Small intestine (tissue), 7 donors: Measurements from ENCODE around the gene TNS1. TPM values are rescaled to one million over a fixed set of nuclear protein-coding genes. Genes with fewer than 3 reads are reported as not detected.

ENCODE experiments used
- DNase-seq, 2 donors: peaks; one replicate each; pipeline versions ENCODE4 v3.0.0 to v3.0.0-alpha.2; 2013
- FAIRE-seq: peaks from 2 replicates; lab custom pipeline; 2012; peaks lifted over from hg19 to GRCh38; lab: Jason Lieb, UNC
- H3K27ac ChIP-seq, 3 donors: one replicate each; pipeline ENCODE4 v1.5.1; 2013; ENCODE audit warnings: low read length in 2 of 3, mild to moderate bottlenecking in 2 of 3, control low read depth in 1 of 3, inconsistent platforms in 1 of 3, low read depth in 1 of 3, moderate library complexity in 1 of 3
- H3K27me3 ChIP-seq, 3 donors: one replicate each; pipeline ENCODE4 v1.6.1; 2013; ENCODE audit warnings: low read length in 3 of 3, inconsistent platforms in 1 of 3; ENCODE audit not compliant: control insufficient read depth in 3 of 3, insufficient read depth in 3 of 3
- H3K36me3 ChIP-seq, 3 donors: one replicate each; pipeline ENCODE4 v1.6.1; 2013; ENCODE audit warnings: low read length in 3 of 3, inconsistent platforms in 1 of 3, low read depth in 1 of 3, mild to moderate bottlenecking in 1 of 3, moderate library complexity in 1 of 3; ENCODE audit not compliant: control insufficient read depth in 3 of 3, insufficient read depth in 2 of 3
- H3K4me1 ChIP-seq, 3 donors: one replicate each; pipeline ENCODE4 v1.6.1; 2013; ENCODE audit warnings: low read length in 2 of 3, inconsistent platforms in 1 of 3, low read depth in 1 of 3, mild to moderate bottlenecking in 1 of 3, moderate library complexity in 1 of 3; ENCODE audit not compliant: control insufficient read depth in 3 of 3, insufficient read depth in 2 of 3
- H3K4me3 ChIP-seq, 3 donors: one replicate each; pipeline ENCODE4 v1.5.1; 2013; ENCODE audit warnings: low read length in 3 of 3, control low read depth in 1 of 3, inconsistent platforms in 1 of 3, low read depth in 1 of 3, mild to moderate bottlenecking in 1 of 3, moderate library complexity in 1 of 3
- H3K9me3 ChIP-seq, 2 donors: one replicate each; pipeline ENCODE4 v1.6.1; 2013; ENCODE audit warnings: low read depth in 1 of 2, low read length in 1 of 2; ENCODE audit not compliant: control insufficient read depth in 2 of 2, insufficient read depth in 1 of 2
- WGBS, 3 donors: extraction: QIAGEN DNeasy Blood & Tissue Kit; methylation state at CpG; one replicate each; pipeline ENCODE4 v1.1.7; 2013; 5-methylcytosine and 5-hydroxymethylcytosine counted together
- polyA plus RNA-seq, 4 donors: library from polyadenylated mRNA; stranded (reverse) in 3 of 4; unstranded in 1 of 4; fragments of 200-250 nt in 3 of 4; fragments of 120-200 nt in 1 of 4; gene quantifications; one replicate each; pipeline versions ENCODE4 v1.2.1 to v1.2.3, GENCODE V29; 2013
- donor health status: healthy with polysubstance abuse.
- donor health status: control.
- donor health status: control.
- donor health status: Bipolar disorder and iron deficiency.
- donor health status: healthy.

TNS1 gene
- polyA plus RNA-seq, 4 donors = 1.3 to 52.1 (median 9.8) TPM

DNA sequence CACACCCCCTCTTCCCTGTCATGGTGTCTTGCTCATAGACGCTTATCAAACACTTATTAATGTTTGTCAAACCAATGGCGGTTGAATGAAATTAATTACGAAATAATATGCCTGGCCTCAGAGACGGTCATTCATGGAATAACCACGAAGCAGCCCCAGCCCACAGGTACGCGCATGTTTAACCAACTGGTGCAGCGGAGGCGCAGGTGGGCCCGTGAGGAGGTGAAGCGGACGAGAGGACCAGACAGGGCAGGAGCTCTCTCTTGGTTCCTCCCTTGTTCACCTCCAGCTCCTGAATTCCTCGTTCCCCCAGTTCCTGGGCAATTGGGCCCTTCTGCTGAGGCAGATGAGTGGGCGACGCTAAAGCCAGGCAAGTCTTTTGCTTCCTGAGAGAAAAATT is 169.8 kb downstream of the TNS1 start:
- FAIRE-seq = no peak
- H3K27me3 ChIP-seq = no peaks in the 10 kb centered on the region
- WGBS, 3 donors = 84 to 92% (median 87%) methylated on average over 15 of the region's 15 CpGs

DNA sequence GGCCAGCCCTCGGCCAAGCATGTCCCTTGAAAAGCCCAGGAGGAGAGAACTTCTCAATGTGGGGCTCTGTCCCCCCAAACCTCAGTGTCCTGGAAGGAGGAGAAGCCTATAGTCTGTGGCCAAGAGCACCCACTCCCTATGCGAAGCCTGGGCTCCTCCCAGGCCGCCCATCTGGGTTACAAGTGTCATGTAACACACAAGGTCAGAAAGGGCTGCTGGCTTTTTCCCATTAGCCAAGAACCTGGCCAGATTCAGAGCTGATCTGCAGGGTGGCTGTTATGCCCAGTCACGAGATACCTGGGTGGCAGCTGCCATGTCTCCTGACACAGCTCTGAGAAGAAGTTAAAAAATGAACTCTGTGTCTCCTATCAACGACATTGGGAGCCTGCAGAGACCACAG is 170.7 kb downstream of the TNS1 start:
- WGBS, 3 donors = 73 to 79% (median 78%) methylated on average over 5 of the region's 5 CpGs
- DNase-seq (no peak), FAIRE-seq (no peak)
- Histone ChIP-seq H3K4me1 (peaks cover 0 to 11% (median 0%) of the 10 kb centered on the region in 3 donors), H3K27ac (peak overlapping the region in 1 of 3 donors; percentile 2), H3K36me3 (peaks cover 0 to 65% (median 4%) of the 10 kb centered on the region in 3 donors), H3K9me3 (no peaks in the 10 kb centered on the region), H3K27me3 (no peaks in the 10 kb centered on the region), H3K4me3 (no peak overlapping the region)

More for the DNA sequence above, 169.8 kb downstream of the TNS1 start:
- H3K9me3 ChIP-seq = no peaks in the 10 kb centered on the region
- no peak overlapping the region for H3K27ac ChIP-seq
- DNase-seq = no peak
- peaks cover 0 to 11% (median 0%) of the 10 kb centered on the region in 3 donors for H3K4me1 ChIP-seq
- H3K4me3 ChIP-seq = no peak overlapping the region
- H3K36me3 ChIP-seq = peaks cover 0 to 58% (median 4%) of the 10 kb centered on the region in 3 donors

DNA sequence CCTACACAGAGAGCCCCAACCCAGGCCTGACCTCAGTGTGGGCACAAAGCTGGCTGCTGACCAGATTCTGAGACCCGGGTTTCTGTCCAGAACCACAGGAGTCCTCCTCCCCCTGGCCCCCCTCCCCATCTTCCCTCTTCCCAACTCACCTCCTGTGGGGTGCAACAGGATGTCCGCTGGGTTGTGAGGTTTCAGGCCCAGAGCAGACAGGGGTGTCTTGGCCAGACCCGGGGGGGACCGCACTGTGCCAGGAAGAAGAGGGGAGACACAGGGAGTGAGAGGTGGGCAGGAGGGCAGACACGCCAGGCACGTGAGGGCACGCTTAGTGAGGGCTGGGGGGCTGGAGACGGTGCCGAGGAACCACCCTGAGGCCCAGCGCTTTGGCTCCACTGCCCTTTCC is 171.5 kb downstream of the TNS1 start:
- peaks cover 0 to 62% (median 4%) of the 10 kb centered on the region in 3 donors for H3K36me3 ChIP-seq
- no peak overlapping the region for H3K4me3 ChIP-seq
- FAIRE-seq = no peak
- no peak overlapping the region for H3K27ac ChIP-seq
- peaks cover 0 to 5% (median 0%) of the 10 kb centered on the region in 3 donors for H3K4me1 ChIP-seq
- H3K9me3 ChIP-seq = no peaks in the 10 kb centered on the region
- WGBS, 3 donors = 84 to 93% (median 86%) methylated on average over 10 of the region's 10 CpGs
- DNase-seq = no peak
- no peaks in the 10 kb centered on the region for H3K27me3 ChIP-seq

DNA sequence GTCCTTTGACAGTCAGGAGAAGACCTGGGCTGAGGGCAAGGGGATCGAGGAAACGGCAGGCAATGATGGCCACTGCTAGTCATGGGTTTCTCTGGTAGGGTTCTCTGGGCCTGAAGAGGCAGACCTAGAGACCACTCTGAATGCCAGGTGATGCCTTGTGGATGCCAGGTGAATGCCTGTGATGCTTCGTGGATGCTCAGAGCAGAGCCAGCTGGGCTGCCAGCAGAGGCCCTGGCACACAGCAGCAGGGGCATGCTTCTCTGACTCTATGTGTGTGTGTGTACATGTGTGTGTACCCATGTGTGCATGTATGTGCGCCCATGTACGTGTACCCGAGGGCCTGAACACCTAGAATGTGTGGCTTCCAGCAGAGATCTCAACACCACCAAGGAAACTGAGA is 172.0 kb downstream of the TNS1 start:
- peaks cover 0 to 5% (median 0%) of the 10 kb centered on the region in 3 donors for H3K4me1 ChIP-seq
- no peak overlapping the region for H3K27ac ChIP-seq
- peaks cover 0 to 60% (median 4%) of the 10 kb centered on the region in 3 donors for H3K36me3 ChIP-seq
- no peaks in the 10 kb centered on the region for H3K9me3 ChIP-seq
- FAIRE-seq (no peak), DNase-seq (no peak)
- H3K4me3 ChIP-seq = no peak overlapping the region
- no peaks in the 10 kb centered on the region for H3K27me3 ChIP-seq
- 75 to 86% (median 76%) methylated on average over 6 of the region's 6 CpGs for WGBS, 3 donors

DNA sequence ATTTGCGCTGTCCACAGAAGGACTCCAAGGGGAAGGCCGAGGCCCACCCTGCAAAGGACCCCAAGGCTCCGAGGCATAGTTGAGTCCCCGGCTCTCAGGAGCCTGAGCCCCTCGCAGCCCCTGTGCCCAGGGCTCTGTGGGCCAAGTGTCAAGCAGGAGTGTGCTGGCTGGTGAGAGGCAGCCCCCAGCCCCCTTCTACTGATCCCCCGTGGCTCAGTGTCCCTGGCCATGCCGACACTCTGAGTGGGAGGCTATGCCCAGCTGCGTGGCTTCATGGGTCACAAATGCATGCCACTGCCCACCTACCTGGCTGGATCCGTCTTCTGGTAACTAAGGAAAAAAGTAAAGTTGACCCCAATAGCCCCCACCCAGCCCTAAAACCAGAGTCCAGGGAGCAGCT is 172.7 kb downstream of the TNS1 start:
- H3K4me3 ChIP-seq = no peak overlapping the region
- H3K4me1 ChIP-seq = peaks cover 0 to 5% (median 0%) of the 10 kb centered on the region in 3 donors
- DNase-seq (no peak), FAIRE-seq (no peak)
- H3K27me3 ChIP-seq = no peaks in the 10 kb centered on the region
- H3K27ac ChIP-seq = no peak overlapping the region
- H3K36me3 ChIP-seq = peaks cover 0 to 60% (median 4%) of the 10 kb centered on the region in 3 donors
- 85 to 91% (median 90%) methylated on average over 9 of the region's 9 CpGs for WGBS, 3 donors
- no peaks in the 10 kb centered on the region for H3K9me3 ChIP-seq

DNA sequence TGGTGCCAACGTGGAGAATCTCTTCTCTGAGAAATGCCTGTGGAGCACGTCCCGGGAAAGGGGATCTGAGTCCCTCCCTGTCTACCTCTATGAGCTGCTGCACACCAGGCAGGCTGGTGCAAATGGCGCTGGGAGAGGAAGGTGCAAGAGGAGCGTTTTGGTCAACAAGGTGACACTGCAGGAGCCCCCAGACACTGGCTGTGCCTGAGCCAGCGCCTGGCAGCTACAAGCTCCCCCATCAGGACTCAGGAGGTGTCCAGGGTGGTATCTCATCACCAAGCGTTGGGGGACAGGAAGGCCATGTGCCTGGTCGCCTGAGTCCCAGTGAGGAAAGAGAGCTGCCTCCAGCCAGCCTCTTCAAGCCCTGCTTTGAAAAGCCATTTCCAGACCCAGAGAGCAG is 173.4 kb downstream of the TNS1 start:
- no peak for DNase-seq
- H3K4me3 ChIP-seq = no peak overlapping the region
- FAIRE-seq = no peak
- no peaks in the 10 kb centered on the region for H3K27me3 ChIP-seq
- H3K9me3 ChIP-seq = no peaks in the 10 kb centered on the region
- peaks cover 0 to 56% (median 4%) of the 10 kb centered on the region in 3 donors for H3K36me3 ChIP-seq
- 54 to 67% (median 67%) methylated on average over 7 to 8 of the region's 8 CpGs for WGBS, 3 donors
- H3K4me1 ChIP-seq = peaks cover 0 to 5% (median 0%) of the 10 kb centered on the region in 3 donors
- H3K27ac ChIP-seq = no peak overlapping the region

DNA sequence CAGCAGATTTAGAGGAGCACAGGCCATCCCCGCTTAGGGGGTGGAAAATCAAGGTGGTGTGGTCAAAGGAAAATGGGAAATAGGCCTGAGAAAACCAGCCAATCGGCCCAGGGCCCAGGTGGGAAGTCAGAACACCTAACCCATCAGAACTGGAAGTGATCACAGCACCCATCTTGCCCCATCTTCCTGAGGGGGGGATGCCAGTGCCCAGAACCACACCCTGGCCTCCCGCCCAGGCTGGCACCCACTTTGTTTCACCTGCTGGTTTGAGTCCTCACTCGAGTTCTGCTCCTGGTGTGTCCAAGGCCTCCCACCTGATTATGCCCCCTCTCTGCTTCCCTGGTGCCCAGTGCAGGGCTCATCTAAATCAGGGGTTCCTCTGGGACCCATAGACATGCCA is 174.5 kb downstream of the TNS1 start:
- Histone ChIP-seq H3K4me3 (no peak overlapping the region), H3K36me3 (peaks cover 0 to 53% (median 4%) of the 10 kb centered on the region in 3 donors), H3K27me3 (no peaks in the 10 kb centered on the region), H3K27ac (no peak overlapping the region), H3K9me3 (no peaks in the 10 kb centered on the region), H3K4me1 (peaks cover 0 to 5% (median 0%) of the 10 kb centered on the region in 3 donors)
- 66 to 80% (median 74%) methylated on average over 4 of the region's 4 CpGs for WGBS, 3 donors
- DNase-seq = no peak
- no peak for FAIRE-seq

DNA sequence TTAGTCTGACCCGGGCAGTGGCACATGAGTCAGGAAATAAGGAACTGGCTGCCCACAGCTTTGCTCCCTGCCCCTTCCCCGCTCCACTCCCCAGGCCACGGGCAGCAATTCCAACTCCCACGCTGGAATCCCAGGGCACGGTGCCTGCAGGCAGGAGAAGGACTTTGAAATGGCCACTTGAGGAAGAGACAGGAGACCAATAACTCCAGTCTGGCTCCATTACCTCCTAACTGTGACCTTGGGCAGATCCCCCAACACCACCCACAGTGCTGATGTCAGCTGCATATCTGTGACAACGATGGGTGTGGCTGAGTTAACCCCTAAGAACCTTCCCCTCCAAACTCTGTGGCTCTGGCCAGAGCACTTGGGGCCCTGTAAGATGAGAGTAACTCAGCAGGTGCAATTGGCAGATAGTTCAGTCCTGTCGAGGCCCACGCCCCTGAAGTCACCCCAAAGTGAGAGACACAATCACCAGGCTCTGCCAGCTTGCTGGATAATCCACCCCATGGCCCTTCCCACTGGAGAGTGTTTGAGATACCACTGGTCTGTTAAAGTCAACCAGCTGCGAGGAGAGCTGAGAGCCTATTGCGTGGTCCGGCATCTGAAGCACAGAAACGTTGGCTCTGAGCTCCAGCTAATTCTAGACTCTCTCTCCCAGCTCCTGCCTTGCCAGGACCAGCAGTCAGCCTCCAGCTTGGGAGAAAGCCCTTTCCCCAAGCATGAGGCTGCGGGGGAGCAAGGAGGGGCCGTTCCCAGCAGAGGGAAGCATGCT is 175.2 kb downstream of the TNS1 start:
- H3K36me3 ChIP-seq = peaks cover 0 to 51% (median 4%) of the 10 kb centered on the region in 3 donors
- no peaks in the 10 kb centered on the region for H3K9me3 ChIP-seq
- peak; percentile 16 to 64 for DNase-seq
- H3K4me3 ChIP-seq = no peak overlapping the region
- 46 to 51% (median 51%) methylated on average over 14 of the region's 14 CpGs for WGBS, 3 donors
- no peaks in the 10 kb centered on the region for H3K27me3 ChIP-seq
- H3K4me1 ChIP-seq = peaks cover 0 to 5% (median 0%) of the 10 kb centered on the region in 3 donors
- no peak for FAIRE-seq
- H3K27ac ChIP-seq = peak overlapping the region in 2 of 3 donors; percentile 18 to 34
